ENCODE data around the gene A4GALT. TPM values are rescaled to one million over a fixed set of nuclear protein-coding genes. Genes with fewer than 3 reads are reported as not detected.

Gene A4GALT
- total RNA-seq, 4 donors from 2014 or later: 5.8 to 13.3 (median 8.6) TPM

GRCh38 chr22:42642806-42643633 is 77.7 kb downstream of the A4GALT start:
- Histone ChIP-seq H3K4me3 (no peak overlapping the region), H3K36me3 (no peaks in the 10 kb centered on the region), H3K27ac (peak overlapping the region; percentile 92 to 99 (median 98)), H3K27me3 (no peaks in the 10 kb centered on the region), H3K9me3 (no peaks in the 10 kb centered on the region), H3K4me1 (peaks cover 63 to 68% of the 10 kb centered on the region in 2 donors)
- no peak for ATAC-seq
- intact Hi-C loops (cut with DNase I; ENCODE audit: low total_unique reads) (no loop called here), in situ Hi-C loops (cut with MboI; ENCODE audit: low sequenced_read_pairs in 4 of 4) (no loop called here)
- TF ChIP-seq CTCF (IDR thresholded peaks at IDR 0.05 in 4 of 5, conservative IDR thresholded peaks at IDR 0.05 in 1 of 5) (no peak), POLR2A (IDR thresholded peaks at IDR 0.05) (no peak)
- DNase-seq: no peak

Other genes starting within 250 kb of the A4GALT start
- 10 to 100 TPM; 11.9 to 27.3 (median 15.8) TPM for gene RRP7A, start 201.1 kb downstream of the A4GALT start, total RNA-seq
- gene SERHL2, start 166.9 kb downstream of the A4GALT start, total RNA-seq: 10 to 100 TPM in 1 of 4 donors, 1 to 10 TPM in 1, under 1 TPM in 1, not detected in 1; 0.84 to 13.4 (median 1.7) TPM
- gene POLDIP3, start 106.0 kb downstream of the A4GALT start, total RNA-seq: 10 to 100 TPM; 19.7 to 28.7 (median 23.0) TPM
- gene ATP5MGL, start 80.3 kb downstream of the A4GALT start, total RNA-seq: not detected
- gene CYB5R3, start 71.5 kb downstream of the A4GALT start, total RNA-seq: 100 to 1,000 TPM in 2 of 4 donors, 10 to 100 TPM in 2; 44.3 to 163 (median 105) TPM
- 10 to 100 TPM; 28.2 to 43.8 (median 36.0) TPM for gene ARFGAP3, start 136.4 kb upstream of the A4GALT start, total RNA-seq

Data from gastrocnemius medialis (tissue), 4 donors.